DMS53 (cell line): ENCODE results near the gene LRRFIP2.
"Not testable (repeated sequence)": the region's sequence is repeated elsewhere in the genome, so short reads cannot be mapped to it uniquely, and the experiment has no call there.

Experiments
- DNase-seq: peaks from one replicate; lab custom pipeline; 2025; lab: John Stamatoyannopoulos, UW

LRRFIP2 gene, protein sequence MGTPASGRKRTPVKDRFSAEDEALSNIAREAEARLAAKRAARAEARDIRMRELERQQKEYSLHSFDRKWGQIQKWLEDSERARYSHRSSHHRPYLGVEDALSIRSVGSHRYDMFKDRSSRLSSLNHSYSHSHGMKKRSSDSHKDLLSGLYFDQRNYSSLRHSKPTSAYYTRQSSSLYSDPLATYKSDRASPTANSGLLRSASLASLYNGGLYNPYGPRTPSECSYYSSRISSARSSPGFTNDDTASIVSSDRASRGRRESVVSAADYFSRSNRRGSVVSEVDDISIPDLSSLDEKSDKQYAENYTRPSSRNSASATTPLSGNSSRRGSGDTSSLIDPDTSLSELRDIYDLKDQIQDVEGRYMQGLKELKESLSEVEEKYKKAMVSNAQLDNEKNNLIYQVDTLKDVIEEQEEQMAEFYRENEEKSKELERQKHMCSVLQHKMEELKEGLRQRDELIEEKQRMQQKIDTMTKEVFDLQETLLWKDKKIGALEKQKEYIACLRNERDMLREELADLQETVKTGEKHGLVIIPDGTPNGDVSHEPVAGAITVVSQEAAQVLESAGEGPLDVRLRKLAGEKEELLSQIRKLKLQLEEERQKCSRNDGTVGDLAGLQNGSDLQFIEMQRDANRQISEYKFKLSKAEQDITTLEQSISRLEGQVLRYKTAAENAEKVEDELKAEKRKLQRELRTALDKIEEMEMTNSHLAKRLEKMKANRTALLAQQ

GRCh38 chr3:37174532-37175126 lies at the start of gene LRRFIP2:
LRRFIP2 (minus strand) TSS chr3:37174582; CDS start chr3:37148983, 25,599 bp downstream.
- peak; percentile 0 for DNase-seq

- no peak for DNase-seq
Observed at GRCh38 chr3:37223576-37223975, 49.2 kb upstream of the LRRFIP2 start.

DNA sequence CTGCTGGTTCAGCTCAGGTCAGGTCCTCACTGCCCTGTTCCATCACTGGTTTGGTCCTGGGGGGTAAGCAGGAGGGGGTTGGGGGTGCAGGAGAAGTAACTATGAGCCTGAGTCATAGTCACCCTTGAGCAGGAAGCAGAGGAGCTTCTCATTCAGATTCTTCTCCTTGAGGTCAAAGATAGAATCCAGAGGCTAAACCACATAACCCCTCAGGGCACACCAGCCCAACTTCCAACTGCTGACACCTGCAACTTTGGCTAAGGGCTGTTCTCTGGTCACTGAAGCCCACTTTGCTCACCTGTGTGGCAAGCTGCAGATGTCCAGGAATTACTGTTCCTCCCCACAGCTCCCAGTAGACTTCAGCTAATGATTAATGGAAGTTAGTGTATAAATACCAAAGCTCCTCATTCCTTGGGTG lies 48.8 kb upstream of the LRRFIP2 start:
- DNase-seq = no peak

GRCh38 chr3:37222542-37222941 lies 48.2 kb upstream of the LRRFIP2 start:
- DNase-seq = not testable (repeated sequence)

GRCh38 chr3:37221407-37221806 lies 47.0 kb upstream of the LRRFIP2 start:
- peak; percentile 21 for DNase-seq

DNA sequence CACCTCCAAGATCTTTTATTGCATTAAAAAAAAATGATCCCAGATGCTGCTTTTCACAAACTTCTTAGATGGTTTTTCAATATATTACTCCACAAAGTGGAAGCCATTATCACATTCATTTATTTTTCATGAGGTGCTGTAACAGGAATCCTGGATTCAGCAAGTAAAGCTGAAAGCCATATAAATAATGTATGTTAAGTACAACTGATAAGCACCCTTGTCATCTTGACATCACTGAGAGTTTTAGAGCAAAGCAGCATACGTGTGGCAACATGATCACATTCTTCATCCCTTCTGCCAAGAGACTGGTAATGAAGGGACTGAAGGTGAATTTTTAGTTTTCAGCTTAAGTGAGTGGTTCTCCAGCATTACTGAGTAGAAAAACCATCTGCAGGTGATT lies 44.9 kb upstream of the LRRFIP2 start:
- no peak for DNase-seq

GRCh38 chr3:37218206-37218605 lies 43.8 kb upstream of the LRRFIP2 start:
- DNase-seq = no peak

- no peak for DNase-seq
Observed at GRCh38 chr3:37217098-37217849, 42.9 kb upstream of the LRRFIP2 start.

- DNase-seq = no peak
Observed at GRCh38 chr3:37216597-37217097, 42.3 kb upstream of the LRRFIP2 start.

DNA sequence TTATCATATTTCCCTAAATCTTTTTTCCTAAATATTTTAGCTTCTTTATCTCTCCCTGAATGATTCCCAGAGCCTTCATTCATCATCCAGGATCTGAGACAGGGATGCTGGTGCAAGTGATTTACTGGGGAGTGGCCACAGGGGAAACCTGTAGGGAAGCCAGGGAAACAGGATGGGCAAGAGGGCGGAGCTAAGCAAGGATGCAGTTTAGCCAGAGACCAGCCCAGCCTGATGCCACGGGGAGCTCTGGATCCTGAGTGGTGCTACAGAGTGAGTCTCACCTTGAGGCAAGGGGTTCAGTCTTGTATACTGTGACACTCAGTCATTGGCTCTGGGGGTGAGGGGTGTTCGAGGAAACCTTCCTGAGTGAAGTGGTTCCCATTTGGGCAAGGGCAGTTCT lies 39.7 kb upstream of the LRRFIP2 start:
- DNase-seq = no peak

GRCh38 chr3:37210230-37210629 lies 35.8 kb upstream of the LRRFIP2 start:
- DNase-seq = no peak

- DNase-seq = not testable (repeated sequence)
Observed at GRCh38 chr3:37208576-37208975, 34.2 kb upstream of the LRRFIP2 start.

DNA sequence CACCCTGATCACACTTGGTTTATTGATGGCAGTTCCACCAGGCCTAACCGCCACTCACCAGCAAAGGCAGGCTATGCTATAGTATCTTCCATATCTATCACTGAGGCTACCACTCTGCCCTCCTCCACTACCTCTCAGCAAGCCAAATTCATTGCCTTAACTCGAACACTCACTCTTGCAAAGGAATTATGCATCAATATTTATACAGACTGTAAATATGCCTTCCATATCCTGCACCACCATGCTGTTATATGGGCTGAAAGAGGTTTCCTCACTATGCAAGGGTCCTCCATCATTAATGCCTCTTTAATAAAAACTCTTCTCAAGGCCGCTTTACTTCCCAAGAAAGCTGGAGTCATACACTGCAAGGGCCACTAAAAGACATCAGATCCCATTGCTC lies 33.6 kb upstream of the LRRFIP2 start:
- not testable (repeated sequence) for DNase-seq

DNA sequence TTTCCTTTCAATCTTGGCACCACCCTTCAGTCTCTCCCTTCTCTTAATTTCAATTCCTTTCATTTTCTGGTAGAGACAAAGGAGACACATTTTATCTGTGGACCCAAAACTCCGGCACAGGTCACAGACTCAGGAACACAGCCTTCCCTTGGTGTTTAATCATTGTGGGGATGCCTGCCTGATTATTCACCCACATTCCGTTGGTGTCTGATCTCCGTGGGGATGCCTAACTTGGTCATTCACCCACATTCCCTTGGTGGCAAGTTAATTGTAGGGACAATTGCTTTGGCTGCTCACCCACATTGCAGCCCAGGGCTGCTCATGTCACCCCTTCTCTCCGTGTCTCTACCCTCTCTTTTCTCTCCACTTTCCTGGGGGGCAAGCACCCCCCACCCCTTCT lies 31.7 kb upstream of the LRRFIP2 start:
- not testable (repeated sequence) for DNase-seq

DNA sequence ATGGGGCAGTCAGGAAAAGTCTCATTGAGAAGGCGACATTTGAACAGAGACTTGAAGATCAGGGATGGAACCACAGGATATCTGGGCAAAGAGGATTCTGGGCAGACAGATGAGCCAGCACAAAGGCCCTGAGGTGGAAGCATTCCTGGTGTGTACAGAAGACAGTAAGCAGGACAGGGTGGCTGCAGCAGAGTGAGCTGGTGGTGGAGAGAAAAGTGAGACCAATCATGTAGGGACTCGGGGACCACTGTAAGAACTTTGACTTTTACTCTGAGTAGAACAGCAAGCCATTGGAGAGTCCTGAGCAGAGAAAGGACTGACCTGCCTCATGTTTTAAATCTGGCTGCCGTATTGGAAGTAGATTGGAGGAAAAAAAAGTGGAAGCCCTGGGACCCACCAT lies 29.9 kb upstream of the LRRFIP2 start:
- DNase-seq = no peak

GRCh38 chr3:37202035-37202434 lies 27.7 kb upstream of the LRRFIP2 start:
- DNase-seq = no peak

- DNase-seq = no peak
Observed at GRCh38 chr3:37200141-37200540, 25.8 kb upstream of the LRRFIP2 start.

GRCh38 chr3:37198996-37199395 lies 24.6 kb upstream of the LRRFIP2 start:
- DNase-seq = no peak

DNA sequence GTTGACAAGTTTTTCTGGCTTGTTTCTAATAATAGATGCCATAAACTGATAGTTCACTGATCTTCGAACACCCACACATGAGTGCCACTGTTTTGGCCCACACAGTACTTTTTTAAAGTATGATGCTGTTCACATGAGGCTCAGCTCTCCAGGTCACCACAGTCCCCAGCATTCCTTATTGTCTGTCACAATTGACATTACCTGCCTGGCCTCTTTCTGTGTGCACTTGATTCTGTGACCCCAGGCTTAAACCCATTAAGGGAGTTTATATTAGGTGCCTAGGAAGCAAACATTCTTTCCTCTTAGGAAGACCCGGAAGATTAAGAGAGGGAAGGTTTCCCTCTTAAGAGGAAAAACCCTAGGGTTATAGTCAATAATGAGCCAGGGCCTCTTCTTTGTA lies 24.2 kb upstream of the LRRFIP2 start:
- no peak for DNase-seq

- DNase-seq = no peak
Observed at GRCh38 chr3:37197810-37198371, 23.5 kb upstream of the LRRFIP2 start.

- DNase-seq = no peak
Observed at GRCh38 chr3:37194533-37194932, 20.2 kb upstream of the LRRFIP2 start.

DNA sequence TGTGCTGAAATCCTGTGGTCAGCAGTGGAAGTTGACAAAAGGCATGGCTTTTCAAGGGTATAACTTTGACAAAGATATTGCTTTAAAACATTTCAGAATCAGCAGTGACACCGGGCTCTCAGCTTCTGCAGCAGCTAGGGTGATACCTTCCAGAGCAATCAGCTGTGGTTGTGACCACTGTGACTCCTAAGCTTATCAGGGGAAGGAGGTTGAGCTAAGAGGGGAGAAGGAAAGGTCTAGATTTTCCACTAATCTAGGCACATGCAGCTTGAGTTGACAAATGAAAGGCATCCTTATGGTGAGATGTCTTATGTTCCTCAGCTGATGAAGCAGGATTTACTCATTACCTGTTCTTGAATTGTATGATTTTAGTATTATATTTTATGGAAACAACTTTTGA lies 16.3 kb upstream of the LRRFIP2 start:
- no peak for DNase-seq
